C4-2B (cell line): ENCODE measurements around the gene CLEC20A.

ENCODE experiments used
- H3K27ac ChIP-seq: fragments of 450-650 bp; 2 replicates; pipeline ENCODE4 v1.5.1; 2017
- ZFX ChIP-seq: fragments of 450-650 bp; IDR thresholded peaks from 2 replicates; pipeline ENCODE4 v1.6.1; 2017
- TF ChIP-seq, protein P1 (sequence below): fragments of 450-650 bp; conservative IDR thresholded peaks from 2 replicates; pipeline ENCODE4 v1.5.1; 2017; ENCODE audit warnings: mild to moderate bottlenecking

Gene CLEC20A

DNA sequence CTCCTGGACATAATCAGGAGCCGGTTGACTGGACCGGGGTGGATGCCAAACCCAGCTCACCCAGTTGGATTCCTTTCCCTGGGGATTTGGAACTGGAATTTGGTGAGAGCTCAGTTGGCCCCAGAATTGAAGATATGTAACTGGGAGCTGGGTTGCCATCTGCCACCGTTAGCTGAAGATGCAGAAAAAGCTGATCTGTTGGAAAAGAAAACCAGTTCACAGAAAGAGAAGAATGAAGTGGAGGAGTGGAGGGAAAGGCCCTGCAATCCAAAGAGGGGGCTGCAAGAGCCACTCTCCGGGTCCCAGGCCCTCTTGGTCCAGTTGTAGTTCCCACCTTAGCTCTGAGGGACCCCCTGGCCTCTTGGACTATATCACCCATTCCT lies 32.2 kb upstream of the CLEC20A start:
- H3K27ac ChIP-seq = no peak overlapping the region
- TF ChIP-seq, protein P1, sequence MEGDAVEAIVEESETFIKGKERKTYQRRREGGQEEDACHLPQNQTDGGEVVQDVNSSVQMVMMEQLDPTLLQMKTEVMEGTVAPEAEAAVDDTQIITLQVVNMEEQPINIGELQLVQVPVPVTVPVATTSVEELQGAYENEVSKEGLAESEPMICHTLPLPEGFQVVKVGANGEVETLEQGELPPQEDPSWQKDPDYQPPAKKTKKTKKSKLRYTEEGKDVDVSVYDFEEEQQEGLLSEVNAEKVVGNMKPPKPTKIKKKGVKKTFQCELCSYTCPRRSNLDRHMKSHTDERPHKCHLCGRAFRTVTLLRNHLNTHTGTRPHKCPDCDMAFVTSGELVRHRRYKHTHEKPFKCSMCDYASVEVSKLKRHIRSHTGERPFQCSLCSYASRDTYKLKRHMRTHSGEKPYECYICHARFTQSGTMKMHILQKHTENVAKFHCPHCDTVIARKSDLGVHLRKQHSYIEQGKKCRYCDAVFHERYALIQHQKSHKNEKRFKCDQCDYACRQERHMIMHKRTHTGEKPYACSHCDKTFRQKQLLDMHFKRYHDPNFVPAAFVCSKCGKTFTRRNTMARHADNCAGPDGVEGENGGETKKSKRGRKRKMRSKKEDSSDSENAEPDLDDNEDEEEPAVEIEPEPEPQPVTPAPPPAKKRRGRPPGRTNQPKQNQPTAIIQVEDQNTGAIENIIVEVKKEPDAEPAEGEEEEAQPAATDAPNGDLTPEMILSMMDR = no peak
- TF ChIP-seq ZFX = no peak

DNA sequence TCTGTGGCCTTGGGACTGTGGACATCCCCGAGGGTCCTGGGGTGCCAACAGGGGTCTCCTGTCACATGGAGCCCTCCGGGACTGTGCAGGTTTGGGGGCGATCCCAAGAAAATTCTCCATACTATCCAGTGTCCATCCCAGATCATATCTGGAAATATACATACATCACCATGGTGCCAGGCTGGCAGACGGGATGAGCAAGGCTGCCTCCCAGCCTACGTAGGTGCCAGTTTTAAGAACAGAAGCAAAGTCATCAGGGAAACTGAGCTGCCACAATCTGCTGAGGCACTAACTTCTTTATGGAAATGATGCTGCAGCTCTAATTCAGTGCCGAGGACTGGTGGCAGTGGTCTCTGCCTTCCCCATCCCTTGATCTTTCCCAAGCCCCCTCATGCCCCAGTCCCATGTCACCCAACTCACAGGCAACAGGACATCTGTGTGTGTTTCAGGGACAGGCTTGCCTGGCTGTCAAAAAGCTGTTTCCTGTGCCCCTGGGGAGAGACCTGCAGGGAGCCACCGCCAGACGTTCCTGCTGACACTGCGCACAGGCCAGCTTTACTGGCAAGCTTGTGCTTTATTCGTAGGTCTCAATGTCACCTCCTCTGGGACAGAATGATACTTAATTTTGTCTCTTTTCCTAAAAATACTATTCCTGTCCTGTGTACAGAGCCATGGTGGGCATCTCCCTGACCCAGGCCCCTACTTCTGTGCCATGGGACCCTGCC lies 31.6 kb upstream of the CLEC20A start:
- TF ChIP-seq ZFX = no peak
- TF ChIP-seq, protein P1 = no peak
- no peak overlapping the region for H3K27ac ChIP-seq

DNA sequence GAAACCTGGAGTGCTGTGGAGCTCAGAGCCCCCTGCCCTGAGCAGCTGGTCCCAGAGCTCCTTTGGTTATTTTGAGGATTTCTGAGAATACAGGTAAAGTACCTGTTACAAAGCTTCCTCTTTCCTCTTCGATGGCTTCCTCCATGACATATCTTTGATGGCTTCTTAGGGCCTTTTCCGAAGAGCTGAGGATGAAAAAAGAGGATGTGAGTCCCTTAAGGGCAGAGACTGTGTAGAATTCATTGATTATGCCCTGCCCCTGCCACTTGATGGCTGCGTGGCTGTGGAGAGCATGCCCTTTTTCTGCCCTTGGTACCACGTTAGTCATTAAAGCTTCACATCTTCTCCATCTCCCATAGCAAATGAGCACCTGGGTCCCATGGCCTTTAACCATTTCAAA lies 30.4 kb upstream of the CLEC20A start:
- H3K27ac ChIP-seq = no peak overlapping the region
- TF ChIP-seq, protein P1 = no peak
- TF ChIP-seq ZFX = no peak

DNA sequence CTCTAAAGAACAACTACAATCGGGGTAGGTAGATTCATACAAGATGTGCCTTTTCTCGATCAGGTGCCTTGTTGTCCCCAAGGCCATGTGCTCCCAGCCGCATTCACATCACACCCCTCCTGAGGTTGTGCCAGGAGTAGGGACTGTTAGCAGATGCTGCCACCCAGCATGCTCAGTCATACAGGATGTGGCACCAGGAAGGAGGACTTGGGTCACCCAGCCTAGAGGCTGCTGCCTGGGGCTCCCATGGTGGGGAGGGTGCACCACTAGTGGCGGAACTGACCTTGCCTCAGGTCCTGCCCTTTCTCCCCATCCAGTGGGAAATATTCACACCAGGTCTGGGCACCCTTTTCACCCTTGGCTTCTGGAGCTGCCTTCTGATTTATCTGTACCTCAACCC lies 24.5 kb upstream of the CLEC20A start:
- TF ChIP-seq, protein P1 = no peak
- TF ChIP-seq ZFX = no peak
- H3K27ac ChIP-seq = no peak overlapping the region

DNA sequence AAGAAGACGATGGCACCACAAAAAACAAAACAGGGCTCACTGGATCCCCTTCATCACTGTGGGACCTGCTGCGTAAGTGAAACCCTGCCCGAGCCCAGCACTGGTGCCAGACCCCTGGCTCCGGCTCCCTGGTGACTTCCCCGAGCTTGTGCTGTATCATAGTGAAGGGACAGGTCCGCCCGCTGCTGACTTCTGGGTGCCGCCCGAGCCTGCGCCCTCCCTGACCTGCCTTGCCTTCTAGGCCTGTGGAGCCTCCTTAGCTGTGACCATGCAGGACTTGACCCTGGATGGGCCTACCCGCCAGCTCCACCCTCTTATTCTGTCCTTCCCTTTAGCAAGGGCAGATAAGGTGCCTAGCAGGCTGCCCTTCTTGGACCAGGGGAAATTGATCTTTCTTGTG lies 24.0 kb upstream of the CLEC20A start:
- H3K27ac ChIP-seq = no peak overlapping the region
- TF ChIP-seq ZFX = no peak
- TF ChIP-seq, protein P1 = no peak

DNA sequence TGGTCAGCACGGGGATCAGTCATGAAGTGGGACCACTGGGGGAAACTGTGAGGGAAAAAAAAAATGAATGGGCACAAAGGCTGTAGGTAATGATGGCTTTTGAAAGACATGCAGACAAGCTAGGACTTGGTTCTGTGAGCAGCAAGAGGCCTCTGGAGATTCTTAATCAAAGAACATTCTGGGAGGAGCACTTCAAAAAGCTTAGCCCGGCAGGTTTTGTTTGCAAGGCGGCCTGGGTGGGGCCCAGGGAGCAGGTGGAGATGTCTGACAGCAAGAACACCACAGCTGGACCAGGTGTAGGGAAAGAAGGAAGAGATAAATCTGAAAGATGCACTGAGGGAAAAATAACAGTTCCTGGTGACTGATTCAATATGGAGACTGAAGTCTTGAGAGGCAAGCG lies 22.1 kb upstream of the CLEC20A start:
- no peak overlapping the region for H3K27ac ChIP-seq
- TF ChIP-seq ZFX = no peak
- TF ChIP-seq, protein P1 = no peak

DNA sequence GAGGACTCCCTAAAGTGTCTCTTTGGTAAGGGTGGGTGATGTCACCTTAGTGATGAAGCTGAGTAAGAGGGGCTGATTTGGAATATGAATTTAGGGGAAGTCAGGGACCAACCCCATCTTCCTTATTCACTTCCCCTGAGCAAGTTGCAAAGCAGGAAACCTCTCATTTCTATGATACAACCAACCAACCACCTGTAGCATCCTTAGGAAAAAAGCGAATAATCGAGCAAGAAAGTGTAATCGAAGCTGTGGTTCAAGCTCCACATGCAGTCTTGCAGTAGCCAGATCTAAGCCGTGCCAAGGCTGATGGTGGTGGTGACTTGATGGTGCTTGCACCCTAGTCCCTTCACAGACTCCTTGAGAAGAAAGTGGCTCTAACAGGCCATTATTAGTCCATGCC lies 19.3 kb upstream of the CLEC20A start:
- no peak for TF ChIP-seq ZFX
- TF ChIP-seq, protein P1 = no peak
- no peak overlapping the region for H3K27ac ChIP-seq
